Activated T-cell treated with anti-CD3 and anti-CD28 coated beads, Interleukin-2, amount 50 U/mL, for 4 hours (primary cell): Measurements from ENCODE around the gene MALAT1. TPM values are rescaled to one million over a fixed set of nuclear protein-coding genes. Genes with fewer than 3 reads are reported as not detected.

Experiments
- ATAC-seq, 2 donors: fragments of 200-7000 bp; cut with Tn5 transposase; one replicate each; pipeline ENCODE4 v1.10.0; 2021
- DNase-seq: peaks from one replicate; pipeline ENCODE4 v3.0.0-alpha.2; 2020
- H3K27me3 Mint-ChIP-seq: one replicate; pipeline ENCODE4 v1.8.0; 2021; ENCODE audit warnings: low read depth, mixed read lengths
- H3K36me3 Mint-ChIP-seq: one replicate; pipeline ENCODE4 v1.8.0; 2022; ENCODE audit warnings: mixed read lengths; ENCODE audit not compliant: insufficient read depth
- H3K4me1 Mint-ChIP-seq: one replicate; pipeline ENCODE4 v1.8.0; 2021; ENCODE audit warnings: low read depth, mixed read lengths
- H3K4me3 Mint-ChIP-seq: one replicate; pipeline ENCODE4 v1.8.0; 2021; ENCODE audit warnings: mild to moderate bottlenecking, moderate library complexity, mixed read lengths
- H3K9me3 Mint-ChIP-seq: one replicate; pipeline ENCODE4 v1.8.0; 2021; ENCODE audit warnings: mixed read lengths
- total RNA-seq, 3 donors: library from RNA; stranded (reverse); gene quantifications; one replicate each; pipeline ENCODE4 v1.2.1, GENCODE V29; 2021

Gene MALAT1
- total RNA-seq, 3 donors from 2014 or later = 3,100 to 4,455 (median 3,753) TPM

DNA sequence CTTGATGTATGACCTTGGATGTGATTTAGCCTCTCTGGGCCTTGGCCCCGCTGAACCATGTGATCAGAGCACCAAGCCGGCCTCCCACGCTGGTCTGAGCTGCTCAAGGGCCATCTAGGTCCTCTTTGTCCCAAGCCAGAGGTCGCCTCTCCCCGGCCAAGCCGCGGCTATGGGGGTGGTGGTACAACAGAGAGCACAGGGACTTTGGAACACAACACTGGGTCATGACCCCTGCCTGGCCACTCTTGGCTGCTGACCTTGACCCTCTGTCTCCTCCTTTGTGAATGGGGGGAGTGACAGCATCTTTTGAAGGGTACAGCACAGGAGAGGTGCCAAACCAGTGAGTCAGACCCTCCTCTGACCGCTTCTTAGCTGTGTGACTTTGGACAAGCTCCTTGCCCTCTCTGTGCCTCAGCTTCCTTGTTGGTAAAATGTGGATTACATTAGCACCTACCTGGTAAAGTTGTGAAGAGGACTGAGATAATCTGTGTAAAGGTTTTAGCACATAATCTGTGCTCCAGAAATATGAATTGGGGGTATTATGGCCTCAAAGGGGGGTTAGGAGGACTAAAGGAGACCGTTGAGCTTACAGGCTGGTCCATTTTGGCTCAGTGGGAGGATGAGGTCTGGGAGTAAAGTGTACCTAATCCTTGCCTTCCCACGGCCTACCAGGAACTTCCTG, 30.8 kb downstream of the MALAT1 start:
- DNase-seq = no peak
- Mint-ChIP-seq H3K27me3 (no peaks in the 10 kb centered on the region), H3K9me3 (no peaks in the 10 kb centered on the region), H3K36me3 (peaks cover 19% of the 10 kb centered on the region), H3K4me1 (peaks cover 30% of the 10 kb centered on the region), H3K4me3 (no peak overlapping the region)
- ATAC-seq = no peak

GRCh38 chr11:65530157-65530496, 31.3 kb downstream of the MALAT1 start:
- Mint-ChIP-seq H3K4me1 (peaks cover 32% of the 10 kb centered on the region), H3K27me3 (no peaks in the 10 kb centered on the region), H3K4me3 (no peak overlapping the region), H3K36me3 (peaks cover 21% of the 10 kb centered on the region), H3K9me3 (no peaks in the 10 kb centered on the region)
- DNase-seq = no peak
- ATAC-seq = peak; percentile 71

GRCh38 chr11:65532388-65533064, 33.7 kb downstream of the MALAT1 start:
- H3K4me3 Mint-ChIP-seq = no peak overlapping the region
- DNase-seq (no peak), ATAC-seq (no peak)
- no peaks in the 10 kb centered on the region for H3K9me3 Mint-ChIP-seq
- H3K27me3 Mint-ChIP-seq = no peaks in the 10 kb centered on the region
- H3K36me3 Mint-ChIP-seq = peaks cover 15% of the 10 kb centered on the region
- peaks cover 14% of the 10 kb centered on the region for H3K4me1 Mint-ChIP-seq

DNA sequence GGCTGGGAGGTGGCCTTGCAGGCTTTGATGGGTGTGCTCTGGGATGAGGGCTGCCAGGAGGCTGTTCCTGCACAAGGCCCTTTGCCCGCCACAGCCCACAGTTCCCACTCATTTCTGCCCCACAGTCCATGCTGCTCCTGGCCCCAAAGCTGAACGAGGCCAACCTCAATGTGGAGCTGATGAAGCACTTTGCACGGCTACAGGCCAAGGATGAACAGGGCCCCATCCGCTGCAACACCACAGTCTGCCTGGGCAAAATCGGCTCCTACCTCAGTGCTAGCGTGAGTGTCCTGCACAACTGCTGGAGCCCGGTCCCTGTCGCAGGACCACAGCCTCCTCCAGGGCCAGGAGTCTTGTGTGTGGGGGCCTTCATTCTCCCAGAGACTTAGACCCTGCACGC, 36.3 kb downstream of the MALAT1 start:
- ATAC-seq (no peak), DNase-seq (no peak)
- Mint-ChIP-seq H3K9me3 (no peaks in the 10 kb centered on the region), H3K4me1 (peaks cover 4% of the 10 kb centered on the region), H3K27me3 (no peaks in the 10 kb centered on the region), H3K36me3 (peaks cover 9% of the 10 kb centered on the region), H3K4me3 (no peak overlapping the region)

DNA sequence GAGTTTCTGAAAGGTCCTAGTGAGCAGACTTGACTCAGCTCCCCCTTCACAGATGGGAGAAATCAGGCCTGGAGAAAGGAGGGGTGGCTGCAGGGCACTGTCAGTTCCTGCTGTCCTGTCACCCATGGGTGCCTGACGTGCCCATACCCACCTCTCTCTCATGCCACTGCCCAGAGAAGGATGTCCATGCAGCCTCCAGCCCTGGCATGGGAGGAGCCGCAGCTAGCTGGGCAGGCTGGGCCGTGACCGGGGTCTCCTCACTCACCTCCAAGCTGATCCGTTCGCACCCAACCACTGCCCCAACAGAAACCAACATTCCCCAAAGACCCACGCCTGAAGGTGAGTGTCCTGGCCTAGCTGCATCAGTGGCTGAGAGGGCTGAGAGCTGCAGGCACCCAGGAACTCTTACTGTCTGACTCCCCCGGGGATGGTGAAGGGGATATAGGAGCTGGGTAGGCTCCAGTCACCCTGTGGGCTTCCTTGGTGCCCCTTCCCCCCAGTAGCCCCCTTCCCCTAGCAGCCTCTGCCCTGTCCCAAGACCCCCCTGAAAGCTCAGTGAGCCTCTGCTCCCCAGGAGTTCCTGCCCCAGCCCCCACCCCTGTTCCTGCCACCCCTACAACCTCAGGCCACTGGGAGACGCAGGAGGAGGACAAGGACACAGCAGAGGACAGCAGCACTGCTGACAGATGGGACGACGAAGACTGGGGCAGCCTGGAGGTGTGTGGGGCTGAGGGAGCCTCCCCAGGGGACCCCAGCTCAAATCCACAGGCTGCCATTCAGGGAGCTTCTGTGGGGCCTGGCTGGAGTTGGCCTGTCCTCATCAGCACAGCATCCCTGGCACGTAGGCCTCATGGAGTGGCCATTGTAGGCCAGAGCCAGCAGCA, 37.8 kb downstream of the MALAT1 start:
- Mint-ChIP-seq H3K4me3 (no peak overlapping the region), H3K9me3 (no peaks in the 10 kb centered on the region), H3K4me1 (peaks cover 10% of the 10 kb centered on the region), H3K27me3 (no peaks in the 10 kb centered on the region), H3K36me3 (peaks cover 7% of the 10 kb centered on the region)
- DNase-seq (no peak), ATAC-seq (no peak)

GRCh38 chr11:65537296-65537597, 38.4 kb downstream of the MALAT1 start:
- Mint-ChIP-seq H3K4me1 (peaks cover 12% of the 10 kb centered on the region), H3K27me3 (no peaks in the 10 kb centered on the region), H3K4me3 (no peak overlapping the region), H3K36me3 (peaks cover 7% of the 10 kb centered on the region), H3K9me3 (no peaks in the 10 kb centered on the region)
- DNase-seq (no peak), ATAC-seq (no peak)

DNA sequence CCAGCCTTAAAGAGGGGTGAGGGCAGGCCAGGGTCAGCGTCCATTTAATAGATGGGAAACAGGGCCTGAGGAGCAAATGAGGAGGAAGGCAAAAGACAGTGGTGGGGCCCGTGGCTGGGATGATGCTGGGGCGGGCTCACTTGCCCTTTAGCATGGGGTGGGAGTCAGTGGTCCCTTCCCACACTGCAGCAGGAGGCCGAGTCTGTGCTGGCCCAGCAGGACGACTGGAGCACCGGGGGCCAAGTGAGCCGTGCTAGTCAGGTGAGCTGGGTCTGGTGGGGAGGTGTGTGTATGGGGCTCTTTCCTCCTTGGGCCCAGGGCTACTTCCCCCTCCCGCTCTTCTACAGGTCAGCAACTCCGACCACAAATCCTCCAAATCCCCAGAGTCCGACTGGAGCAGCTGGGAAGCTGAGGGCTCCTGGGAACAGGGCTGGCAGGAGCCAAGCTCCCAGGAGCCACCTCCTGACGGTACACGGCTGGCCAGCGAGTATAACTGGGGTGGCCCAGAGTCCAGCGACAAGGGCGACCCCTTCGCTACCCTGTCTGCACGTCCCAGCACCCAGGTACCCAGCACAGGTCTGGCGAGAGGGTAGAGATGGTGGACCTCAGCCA, 38.9 kb downstream of the MALAT1 start:
- H3K4me1 Mint-ChIP-seq = peaks cover 12% of the 10 kb centered on the region
- peaks cover 8% of the 10 kb centered on the region for H3K36me3 Mint-ChIP-seq
- no peak for ATAC-seq
- no peaks in the 10 kb centered on the region for H3K27me3 Mint-ChIP-seq
- H3K4me3 Mint-ChIP-seq = no peak overlapping the region
- no peak for DNase-seq
- H3K9me3 Mint-ChIP-seq = no peaks in the 10 kb centered on the region

DNA sequence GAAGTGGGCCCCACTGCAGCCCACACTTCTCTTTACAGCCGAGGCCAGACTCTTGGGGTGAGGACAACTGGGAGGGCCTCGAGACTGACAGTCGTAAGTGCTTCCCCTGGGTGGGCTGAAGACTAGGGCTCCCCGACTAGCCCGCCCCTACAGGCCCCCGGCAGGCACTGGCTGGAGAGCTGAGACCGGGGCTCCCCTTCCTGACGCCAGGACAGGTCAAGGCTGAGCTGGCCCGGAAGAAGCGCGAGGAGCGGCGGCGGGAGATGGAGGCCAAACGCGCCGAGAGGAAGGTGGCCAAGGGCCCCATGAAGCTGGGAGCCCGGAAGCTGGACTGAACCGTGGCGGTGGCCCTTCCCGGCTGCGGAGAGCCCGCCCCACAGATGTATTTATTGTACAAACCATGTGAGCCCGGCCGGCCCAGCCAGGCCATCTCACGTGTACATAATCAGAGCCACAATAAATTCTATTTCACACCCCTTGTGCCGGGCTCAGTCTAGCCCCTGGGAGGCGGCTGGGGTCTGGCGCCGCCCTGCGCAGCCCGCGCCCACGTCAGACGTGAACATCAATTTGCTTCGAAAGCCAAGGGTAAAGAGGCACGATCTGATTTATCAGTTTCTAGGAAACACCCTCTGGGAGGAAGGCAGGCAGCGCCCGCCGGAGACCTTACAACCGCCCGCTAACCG, 39.5 kb downstream of the MALAT1 start:
- ATAC-seq (no peak), DNase-seq (no peak)
- H3K9me3 Mint-ChIP-seq = no peaks in the 10 kb centered on the region
- H3K36me3 Mint-ChIP-seq = peaks cover 7% of the 10 kb centered on the region
- peaks cover 12% of the 10 kb centered on the region for H3K4me1 Mint-ChIP-seq
- H3K27me3 Mint-ChIP-seq = no peaks in the 10 kb centered on the region
- peak overlapping the region; percentile 56 for H3K4me3 Mint-ChIP-seq

DNA sequence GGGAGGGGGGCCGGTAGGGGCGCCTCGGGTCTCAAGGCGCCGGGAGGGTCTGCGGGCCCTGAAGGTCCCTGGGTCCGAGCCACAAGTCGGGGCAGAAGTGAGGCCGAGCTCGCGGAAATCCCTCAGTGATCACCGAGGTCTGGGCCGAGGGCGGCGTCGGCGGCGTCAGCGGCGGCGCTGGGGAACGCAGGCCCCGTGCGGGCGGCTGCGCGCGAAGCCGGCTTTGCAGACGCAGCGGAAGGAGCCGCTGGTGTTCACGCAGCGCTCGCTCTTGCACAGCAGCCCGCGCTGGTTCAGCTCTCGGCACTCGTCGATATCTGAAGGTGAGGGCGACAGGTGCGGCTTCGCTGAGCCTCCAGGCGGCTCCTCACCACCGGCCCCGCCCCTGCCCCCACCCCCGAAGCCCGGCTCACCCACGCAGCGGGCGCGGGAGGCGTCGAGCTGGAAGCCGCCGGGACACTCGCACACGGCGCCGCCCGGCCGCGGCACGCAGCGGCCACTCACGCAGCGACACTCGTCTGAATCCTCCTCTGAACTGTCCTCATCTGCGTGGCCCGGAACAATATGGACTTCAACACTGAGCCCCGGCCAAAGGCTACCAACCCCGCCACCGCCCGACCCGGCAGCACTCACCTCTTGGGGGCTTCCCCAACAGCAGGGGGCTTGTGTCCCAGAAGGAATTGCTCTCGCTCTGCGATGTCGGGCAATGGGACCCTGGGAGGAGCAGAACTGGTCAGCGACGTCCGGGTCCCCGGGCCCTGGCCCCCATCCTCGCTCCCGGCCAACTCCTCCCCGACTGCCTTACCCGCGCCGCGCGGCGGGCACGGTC, 40.3 kb downstream of the MALAT1 start:
- no peak for ATAC-seq
- no peak for DNase-seq
- peaks cover 14% of the 10 kb centered on the region for H3K4me1 Mint-ChIP-seq
- no peak overlapping the region for H3K4me3 Mint-ChIP-seq
- H3K36me3 Mint-ChIP-seq = peaks cover 7% of the 10 kb centered on the region
- no peaks in the 10 kb centered on the region for H3K9me3 Mint-ChIP-seq
- no peaks in the 10 kb centered on the region for H3K27me3 Mint-ChIP-seq

- no peak for DNase-seq
- H3K4me3 Mint-ChIP-seq = peak overlapping the region; percentile 81
These were observed 41.0 kb downstream of the MALAT1 start for GRCh38 chr11:65539744-65540289.

GRCh38 chr11:65540290-65541092, 41.6 kb downstream of the MALAT1 start:
- Mint-ChIP-seq H3K27me3 (no peaks in the 10 kb centered on the region), H3K9me3 (no peaks in the 10 kb centered on the region), H3K4me3 (peak overlapping the region; percentile 81), H3K36me3 (peaks cover 1% of the 10 kb centered on the region), H3K4me1 (peaks cover 23% of the 10 kb centered on the region)
- peak; percentile 85 to 88 for ATAC-seq
- peak; percentile 85 for DNase-seq

More at GRCh38 chr11:65539744-65540289, 41.0 kb downstream of the MALAT1 start:
- Mint-ChIP-seq H3K36me3 (peaks cover 1% of the 10 kb centered on the region), H3K4me1 (peaks cover 17% of the 10 kb centered on the region), H3K27me3 (no peaks in the 10 kb centered on the region), H3K9me3 (no peaks in the 10 kb centered on the region)
- ATAC-seq = peak; percentile 80 to 82

GRCh38 chr11:65541093-65541982, 42.5 kb downstream of the MALAT1 start:
- ATAC-seq (no peak), DNase-seq (no peak)
- peaks cover 1% of the 10 kb centered on the region for H3K36me3 Mint-ChIP-seq
- H3K9me3 Mint-ChIP-seq = no peaks in the 10 kb centered on the region
- peak overlapping the region; percentile 81 for H3K4me3 Mint-ChIP-seq
- H3K4me1 Mint-ChIP-seq = peaks cover 30% of the 10 kb centered on the region
- no peaks in the 10 kb centered on the region for H3K27me3 Mint-ChIP-seq
